ENCODE results near the gene SNURF.

Gene SNURF

GRCh38 chr15:24977686-24978085 lies 22.9 kb downstream of the SNURF start (continued):
- TF ChIP-seq, protein P1, sequence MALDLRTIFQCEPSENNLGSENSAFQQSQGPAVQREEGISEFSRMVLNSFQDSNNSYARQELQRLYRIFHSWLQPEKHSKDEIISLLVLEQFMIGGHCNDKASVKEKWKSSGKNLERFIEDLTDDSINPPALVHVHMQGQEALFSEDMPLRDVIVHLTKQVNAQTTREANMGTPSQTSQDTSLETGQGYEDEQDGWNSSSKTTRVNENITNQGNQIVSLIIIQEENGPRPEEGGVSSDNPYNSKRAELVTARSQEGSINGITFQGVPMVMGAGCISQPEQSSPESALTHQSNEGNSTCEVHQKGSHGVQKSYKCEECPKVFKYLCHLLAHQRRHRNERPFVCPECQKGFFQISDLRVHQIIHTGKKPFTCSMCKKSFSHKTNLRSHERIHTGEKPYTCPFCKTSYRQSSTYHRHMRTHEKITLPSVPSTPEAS (tag by site-specific recombination; IDR thresholded peaks at IDR 0.05): no peak

- ChIA-PET POLR2A (no interaction called here), CTCF (interaction anchor here (0.7 kb wide), 1 partner anchor 1182 kb away, joined by 4 read pairs; no protein-coding TSS in a partner anchor)
- H3K9me3 ChIP-seq (ENCODE audit: control insufficient read depth, insufficient read depth, low read depth, low read length): no peaks in the 10 kb centered on the region
- no peaks in the 10 kb centered on the region for H3K36me3 ChIP-seq (ENCODE audit: control insufficient read depth in 2 of 2, insufficient read depth in 1 of 2, low read length in 2 of 2)
- no peaks in the 10 kb centered on the region for H3K4me1 ChIP-seq (ENCODE audit: control insufficient read depth, insufficient read depth, low read length)
- TF ChIP-seq ZNF776 (tag by site-specific recombination; IDR thresholded peaks at IDR 0.05; ENCODE audit: borderline replicate concordance) (no peak), ZNF624 (tag by site-specific recombination; IDR thresholded peaks at IDR 0.05) (no peak), ZBTB20 (tag by site-specific recombination; IDR thresholded peaks at IDR 0.05) (no peak), ZNF560 (tag by site-specific recombination; IDR thresholded peaks at IDR 0.05; ENCODE audit: borderline replicate concordance) (no peak), BCL11B (tag by site-specific recombination; IDR thresholded peaks at IDR 0.05; ENCODE audit: low read depth) (no peak), ZSCAN23 (tag by site-specific recombination; IDR thresholded peaks at IDR 0.05) (no peak), ZNF843 (tag by site-specific recombination; IDR thresholded peaks at IDR 0.05) (no peak), ZNF16 (tag by site-specific recombination; IDR thresholded peaks at IDR 0.05; ENCODE audit: low read depth) (no peak), KLF7 (tag by site-specific recombination; IDR thresholded peaks at IDR 0.05; ENCODE audit: borderline replicate concordance) (no peak), ZNF2 (tag by site-specific recombination; IDR thresholded peaks at IDR 0.05) (no peak), ZNF132 (tag by site-specific recombination; IDR thresholded peaks at IDR 0.05; ENCODE audit: borderline replicate concordance) (no peak), ZNF768 (tag by site-specific recombination; IDR thresholded peaks at IDR 0.05) (no peak), ZNF121 (tag by site-specific recombination; IDR thresholded peaks at IDR 0.05) (no peak), ZNF274 (IDR thresholded peaks at IDR 0.05; ENCODE audit: low read length) (no peak), ZNF274 (tag by site-specific recombination; IDR thresholded peaks at IDR 0.05; ENCODE audit: borderline replicate concordance) (no peak), BCL6B (tag by site-specific recombination; IDR thresholded peaks at IDR 0.05) (no peak), GLI4 (tag by site-specific recombination; IDR thresholded peaks at IDR 0.05) (no peak), ZNF48 (tag by site-specific recombination; IDR thresholded peaks at IDR 0.05) (no peak), GLIS2 (tag by site-specific recombination; IDR thresholded peaks at IDR 0.05) (no peak)
- TF ChIP-seq, protein P2, sequence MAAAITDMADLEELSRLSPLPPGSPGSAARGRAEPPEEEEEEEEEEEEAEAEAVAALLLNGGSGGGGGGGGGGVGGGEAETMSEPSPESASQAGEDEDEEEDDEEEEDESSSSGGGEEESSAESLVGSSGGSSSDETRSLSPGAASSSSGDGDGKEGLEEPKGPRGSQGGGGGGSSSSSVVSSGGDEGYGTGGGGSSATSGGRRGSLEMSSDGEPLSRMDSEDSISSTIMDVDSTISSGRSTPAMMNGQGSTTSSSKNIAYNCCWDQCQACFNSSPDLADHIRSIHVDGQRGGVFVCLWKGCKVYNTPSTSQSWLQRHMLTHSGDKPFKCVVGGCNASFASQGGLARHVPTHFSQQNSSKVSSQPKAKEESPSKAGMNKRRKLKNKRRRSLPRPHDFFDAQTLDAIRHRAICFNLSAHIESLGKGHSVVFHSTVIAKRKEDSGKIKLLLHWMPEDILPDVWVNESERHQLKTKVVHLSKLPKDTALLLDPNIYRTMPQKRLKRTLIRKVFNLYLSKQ (tag by site-specific recombination; IDR thresholded peaks at IDR 0.05; ENCODE audit: borderline replicate concordance): no peak
- H3K4me3 ChIP-seq (ENCODE audit: low read depth, low read length): no peak overlapping the region
- H3K27ac ChIP-seq (ENCODE audit: extremely low read depth, low read depth, low read length): no peak overlapping the region
These were observed 30.4 kb downstream of the SNURF start for GRCh38 chr15:24985224-24985623.

GRCh38 chr15:24986653-24987052 lies 31.9 kb downstream of the SNURF start:
- no peaks in the 10 kb centered on the region for H3K9me3 ChIP-seq (ENCODE audit: control insufficient read depth, insufficient read depth, low read depth, low read length)
- ChIA-PET CTCF (no interaction called here), POLR2A (no interaction called here)
- no peaks in the 10 kb centered on the region for H3K4me1 ChIP-seq (ENCODE audit: control insufficient read depth, insufficient read depth, low read length)
- no peak overlapping the region for H3K27ac ChIP-seq (ENCODE audit: extremely low read depth, low read depth, low read length)
- H3K4me3 ChIP-seq (ENCODE audit: low read depth, low read length): no peak overlapping the region
- no peaks in the 10 kb centered on the region for H3K36me3 ChIP-seq (ENCODE audit: control insufficient read depth in 2 of 2, insufficient read depth in 1 of 2, low read length in 2 of 2)
- TF ChIP-seq KLF17 (tag by site-specific recombination; IDR thresholded peaks at IDR 0.05) (no peak), ZNF175 (tag by site-specific recombination; IDR thresholded peaks at IDR 0.05) (no peak), ZNF121 (tag by site-specific recombination; IDR thresholded peaks at IDR 0.05) (no peak), ZNF544 (tag by site-specific recombination; IDR thresholded peaks at IDR 0.05) (no peak), RBAK (tag by site-specific recombination; IDR thresholded peaks at IDR 0.05) (no peak)
- TF ChIP-seq, protein P3, sequence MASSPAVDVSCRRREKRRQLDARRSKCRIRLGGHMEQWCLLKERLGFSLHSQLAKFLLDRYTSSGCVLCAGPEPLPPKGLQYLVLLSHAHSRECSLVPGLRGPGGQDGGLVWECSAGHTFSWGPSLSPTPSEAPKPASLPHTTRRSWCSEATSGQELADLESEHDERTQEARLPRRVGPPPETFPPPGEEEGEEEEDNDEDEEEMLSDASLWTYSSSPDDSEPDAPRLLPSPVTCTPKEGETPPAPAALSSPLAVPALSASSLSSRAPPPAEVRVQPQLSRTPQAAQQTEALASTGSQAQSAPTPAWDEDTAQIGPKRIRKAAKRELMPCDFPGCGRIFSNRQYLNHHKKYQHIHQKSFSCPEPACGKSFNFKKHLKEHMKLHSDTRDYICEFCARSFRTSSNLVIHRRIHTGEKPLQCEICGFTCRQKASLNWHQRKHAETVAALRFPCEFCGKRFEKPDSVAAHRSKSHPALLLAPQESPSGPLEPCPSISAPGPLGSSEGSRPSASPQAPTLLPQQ (tag by site-specific recombination; IDR thresholded peaks at IDR 0.05): no peak

Measured in HEK293 (cell line).